ENCODE data around the gene MRPL54.
A peak's percentile ranks its signal among the peaks of the same experiment; 100 is the strongest.

MRPL54 gene

DNA sequence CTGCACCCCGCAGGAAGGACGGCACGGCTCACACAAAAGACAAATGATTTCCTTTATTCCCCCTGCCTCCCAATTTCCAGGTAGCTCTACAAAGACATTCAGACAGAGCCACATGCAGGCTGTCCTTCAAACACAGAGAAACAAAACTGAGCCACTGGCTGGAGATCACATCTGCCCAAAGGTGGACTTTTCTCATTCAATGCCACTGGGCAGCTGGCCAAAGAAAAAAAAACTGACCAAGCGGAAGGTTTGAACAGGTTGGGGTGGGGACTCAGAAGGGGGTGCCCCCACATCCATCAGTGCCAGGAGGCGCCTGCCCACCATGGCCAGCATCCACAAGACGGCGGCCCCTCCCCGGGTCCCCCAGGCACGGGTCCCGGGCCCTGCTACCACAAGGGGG is 41.5 kb downstream of the MRPL54 start:
- Mint-ChIP-seq H3K36me3 (ENCODE audit: low read depth) (no peaks in the 10 kb centered on the region), H3K27me3 (ENCODE audit: low read depth, poor library complexity) (peaks cover 60% of the 10 kb centered on the region), H3K27ac (peak overlapping the region; percentile 64), H3K4me1 (peaks cover 10% of the 10 kb centered on the region), H3K4me3 (no peak overlapping the region), H3K9me3 (peaks cover 4% of the 10 kb centered on the region)
- TF ChIP-seq, protein P1, sequence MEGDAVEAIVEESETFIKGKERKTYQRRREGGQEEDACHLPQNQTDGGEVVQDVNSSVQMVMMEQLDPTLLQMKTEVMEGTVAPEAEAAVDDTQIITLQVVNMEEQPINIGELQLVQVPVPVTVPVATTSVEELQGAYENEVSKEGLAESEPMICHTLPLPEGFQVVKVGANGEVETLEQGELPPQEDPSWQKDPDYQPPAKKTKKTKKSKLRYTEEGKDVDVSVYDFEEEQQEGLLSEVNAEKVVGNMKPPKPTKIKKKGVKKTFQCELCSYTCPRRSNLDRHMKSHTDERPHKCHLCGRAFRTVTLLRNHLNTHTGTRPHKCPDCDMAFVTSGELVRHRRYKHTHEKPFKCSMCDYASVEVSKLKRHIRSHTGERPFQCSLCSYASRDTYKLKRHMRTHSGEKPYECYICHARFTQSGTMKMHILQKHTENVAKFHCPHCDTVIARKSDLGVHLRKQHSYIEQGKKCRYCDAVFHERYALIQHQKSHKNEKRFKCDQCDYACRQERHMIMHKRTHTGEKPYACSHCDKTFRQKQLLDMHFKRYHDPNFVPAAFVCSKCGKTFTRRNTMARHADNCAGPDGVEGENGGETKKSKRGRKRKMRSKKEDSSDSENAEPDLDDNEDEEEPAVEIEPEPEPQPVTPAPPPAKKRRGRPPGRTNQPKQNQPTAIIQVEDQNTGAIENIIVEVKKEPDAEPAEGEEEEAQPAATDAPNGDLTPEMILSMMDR (IDR thresholded peaks at IDR 0.05): no peak
- DNase-seq: no peak

DNA sequence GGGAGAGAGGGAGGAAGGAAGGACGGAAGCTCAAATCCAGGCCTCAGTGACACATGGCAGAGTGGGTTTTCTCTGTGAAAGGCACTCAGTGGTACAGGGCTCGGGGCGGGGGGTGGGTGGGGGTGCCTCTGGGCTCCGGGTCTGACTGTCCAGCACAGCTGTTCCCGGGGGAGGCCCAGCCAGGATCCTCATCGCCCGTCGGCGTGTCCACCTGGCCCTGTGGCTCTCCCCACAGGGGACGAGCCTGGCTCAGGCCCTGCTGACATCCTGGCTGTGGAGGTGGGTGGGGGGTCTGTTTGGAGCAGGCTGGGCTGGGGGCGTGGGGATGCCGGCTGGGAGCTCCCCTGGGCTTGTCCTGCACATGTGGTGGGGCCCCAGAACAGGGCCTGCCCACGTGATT is 41.9 kb downstream of the MRPL54 start:
- Mint-ChIP-seq H3K9me3 (peaks cover under 1% of the 10 kb centered on the region), H3K4me1 (peaks cover 10% of the 10 kb centered on the region), H3K27ac (no peak overlapping the region), H3K4me3 (no peak overlapping the region), H3K36me3 (ENCODE audit: low read depth) (no peaks in the 10 kb centered on the region), H3K27me3 (ENCODE audit: low read depth, poor library complexity) (peaks cover 60% of the 10 kb centered on the region)
- TF ChIP-seq, protein P1 (IDR thresholded peaks at IDR 0.05): no peak
- DNase-seq: no peak

DNA sequence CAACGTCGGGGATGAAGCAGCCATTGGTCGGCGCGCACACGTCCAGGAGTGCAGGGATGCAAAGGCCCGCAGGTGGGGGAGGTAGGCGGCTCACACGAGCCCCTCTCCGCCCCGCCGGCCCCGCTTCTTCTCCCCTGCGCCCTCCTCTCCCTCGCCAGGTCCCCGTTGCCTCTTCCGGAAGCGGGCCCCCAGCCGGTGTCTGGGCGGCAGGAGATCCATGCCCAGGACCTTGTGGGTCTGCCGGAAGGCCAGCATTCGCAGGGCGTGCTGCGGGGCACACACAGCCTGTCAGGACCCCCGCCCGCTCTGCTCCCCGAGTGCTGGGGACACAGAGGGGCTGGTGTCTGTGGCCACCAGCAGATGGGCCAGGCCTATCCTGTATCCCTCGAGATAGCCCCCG is 43.4 kb downstream of the MRPL54 start:
- TF ChIP-seq, protein P1 (IDR thresholded peaks at IDR 0.05): no peak
- Mint-ChIP-seq H3K27me3 (ENCODE audit: low read depth, poor library complexity) (peaks cover 45% of the 10 kb centered on the region), H3K27ac (no peak overlapping the region), H3K9me3 (no peaks in the 10 kb centered on the region), H3K4me3 (no peak overlapping the region), H3K4me1 (peaks cover 10% of the 10 kb centered on the region), H3K36me3 (ENCODE audit: low read depth) (no peaks in the 10 kb centered on the region)
- DNase-seq: no peak

DNA sequence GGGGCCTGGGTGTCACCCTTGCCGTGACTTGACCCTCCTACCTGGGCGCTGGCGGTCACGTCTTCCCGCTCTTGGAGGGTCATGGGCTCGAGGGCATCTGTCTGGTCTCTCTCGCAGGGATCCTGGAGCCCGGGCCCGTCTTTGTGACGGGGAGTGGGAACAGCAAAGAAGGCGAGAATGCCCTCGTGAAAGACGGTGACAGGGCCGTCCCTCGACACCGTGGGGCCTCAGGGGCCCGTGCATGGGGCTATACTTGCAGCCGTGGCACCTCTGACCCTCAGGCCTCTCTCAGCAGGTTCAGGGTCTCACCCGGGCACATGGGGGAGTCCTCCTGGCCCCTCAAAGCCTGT is 44.6 kb downstream of the MRPL54 start:
- no peak overlapping the region for H3K27ac Mint-ChIP-seq
- peaks cover 35% of the 10 kb centered on the region for H3K27me3 Mint-ChIP-seq (ENCODE audit: low read depth, poor library complexity)
- no peak for DNase-seq
- no peak overlapping the region for H3K4me3 Mint-ChIP-seq
- no peaks in the 10 kb centered on the region for H3K36me3 Mint-ChIP-seq (ENCODE audit: low read depth)
- H3K4me1 Mint-ChIP-seq: peaks cover 5% of the 10 kb centered on the region
- TF ChIP-seq, protein P1 (IDR thresholded peaks at IDR 0.05): no peak
- no peaks in the 10 kb centered on the region for H3K9me3 Mint-ChIP-seq

DNA sequence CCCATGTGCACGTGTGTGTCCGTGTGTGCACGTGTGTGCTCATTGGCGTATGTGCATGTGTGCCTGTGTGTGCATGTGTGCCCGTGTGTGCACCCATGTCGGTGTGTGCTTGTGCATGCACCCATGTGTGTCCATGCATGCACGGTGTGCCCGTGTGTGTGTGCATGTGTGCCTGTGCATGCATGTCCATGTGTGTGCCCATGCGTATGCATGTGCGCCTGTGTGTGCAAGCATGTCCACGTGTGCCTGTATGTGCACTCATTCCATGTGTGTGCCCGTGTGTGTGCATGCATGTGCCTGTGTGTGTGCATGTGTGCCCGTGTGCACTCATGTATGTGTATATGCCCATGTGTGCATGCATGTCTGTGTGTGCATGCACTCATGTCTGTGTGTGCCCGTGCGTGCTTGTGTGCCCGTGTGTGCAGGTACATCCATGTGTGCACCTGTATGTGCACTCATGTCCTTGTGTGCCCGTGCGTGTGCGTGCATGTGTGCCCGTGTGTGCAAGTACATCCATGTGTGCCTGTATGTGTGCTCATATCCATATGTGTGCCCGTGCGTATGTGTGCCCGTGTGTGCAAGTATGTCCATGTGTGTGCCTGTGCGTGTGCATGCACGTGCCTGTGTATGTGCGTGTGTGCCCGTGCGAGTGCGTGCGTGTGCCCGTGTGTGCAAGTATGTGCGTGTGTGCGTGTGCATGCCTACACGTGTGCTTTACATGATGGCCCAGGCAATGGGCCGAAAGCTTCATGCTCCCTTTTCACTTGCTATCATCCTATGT is 45.3 kb downstream of the MRPL54 start:
- Mint-ChIP-seq H3K4me3 (no peak overlapping the region), H3K27me3 (ENCODE audit: low read depth, poor library complexity) (peaks cover 29% of the 10 kb centered on the region), H3K36me3 (ENCODE audit: low read depth) (no peaks in the 10 kb centered on the region), H3K27ac (peak overlapping the region; percentile 39), H3K9me3 (no peaks in the 10 kb centered on the region), H3K4me1 (peaks cover 11% of the 10 kb centered on the region)
- TF ChIP-seq, protein P1 (IDR thresholded peaks at IDR 0.05): no peak
- no peak for DNase-seq
